Measurements from ENCODE around the gene AIPL1.

Gene AIPL1

GRCh38 chr17:6421700-6422604 is 13.0 kb downstream of the AIPL1 start:
- DNase-seq (ENCODE audit: low read depth in 1 of 2, low spot score in 1 of 2): peak; percentile 56 to 73

GRCh38 chr17:6420173-6420641 is 14.7 kb downstream of the AIPL1 start:
- DNase-seq (ENCODE audit: low read depth in 1 of 2, low spot score in 1 of 2): no peak

GRCh38 chr17:6415616-6416015 is 19.3 kb downstream of the AIPL1 start:
- no peak for DNase-seq (ENCODE audit: low read depth in 1 of 2, low spot score in 1 of 2)

- DNase-seq (ENCODE audit: low read depth in 1 of 2, low spot score in 1 of 2): no peak
Measured at GRCh38 chr17:6413065-6413464, 21.9 kb downstream of the AIPL1 start.

GRCh38 chr17:6408735-6409134 is 26.2 kb downstream of the AIPL1 start:
- no peak for DNase-seq (ENCODE audit: low read depth in 1 of 2, low spot score in 1 of 2)

- DNase-seq (ENCODE audit: low read depth in 1 of 2, low spot score in 1 of 2): no peak
Measured at GRCh38 chr17:6408276-6408675, 26.6 kb downstream of the AIPL1 start.

- DNase-seq (ENCODE audit: low read depth in 1 of 2, low spot score in 1 of 2): no peak
Measured at GRCh38 chr17:6402258-6402657, 32.7 kb downstream of the AIPL1 start.

- DNase-seq (ENCODE audit: low read depth in 1 of 2, low spot score in 1 of 2): no peak
Measured at GRCh38 chr17:6398955-6399354, 36.0 kb downstream of the AIPL1 start.

- no peak for DNase-seq (ENCODE audit: low read depth in 1 of 2, low spot score in 1 of 2)
Measured at GRCh38 chr17:6394055-6394606, 40.8 kb downstream of the AIPL1 start.

- no peak for DNase-seq (ENCODE audit: low read depth in 1 of 2, low spot score in 1 of 2)
Measured at GRCh38 chr17:6393351-6393952, 41.5 kb downstream of the AIPL1 start.

GRCh38 chr17:6392609-6393350 is 42.1 kb downstream of the AIPL1 start:
- DNase-seq (ENCODE audit: low read depth in 1 of 2, low spot score in 1 of 2): no peak

GRCh38 chr17:6388416-6388815 is 46.5 kb downstream of the AIPL1 start:
- no peak for DNase-seq (ENCODE audit: low read depth in 1 of 2, low spot score in 1 of 2)

- no peak for DNase-seq (ENCODE audit: low read depth in 1 of 2, low spot score in 1 of 2)
Measured at GRCh38 chr17:6387858-6388257, 47.1 kb downstream of the AIPL1 start.

GRCh38 chr17:6387442-6387841 is 47.5 kb downstream of the AIPL1 start:
- no peak for DNase-seq (ENCODE audit: low read depth in 1 of 2, low spot score in 1 of 2)

GRCh38 chr17:6386041-6386630 is 48.8 kb downstream of the AIPL1 start:
- no peak for DNase-seq (ENCODE audit: low read depth in 1 of 2, low spot score in 1 of 2)

- DNase-seq (ENCODE audit: low read depth in 1 of 2, low spot score in 1 of 2): no peak
Measured at GRCh38 chr17:6384481-6384880, 50.4 kb downstream of the AIPL1 start.

GRCh38 chr17:6381526-6382465 is 53.1 kb downstream of the AIPL1 start:
- DNase-seq (ENCODE audit: low read depth in 1 of 2, low spot score in 1 of 2): no peak

GRCh38 chr17:6380915-6381438 is 53.9 kb downstream of the AIPL1 start:
- DNase-seq (ENCODE audit: low read depth in 1 of 2, low spot score in 1 of 2): no peak

- DNase-seq (ENCODE audit: low read depth in 1 of 2, low spot score in 1 of 2): no peak
Measured at GRCh38 chr17:6377906-6378305, 57.0 kb downstream of the AIPL1 start.

GRCh38 chr17:6376931-6377361 is 58.0 kb downstream of the AIPL1 start:
- DNase-seq (ENCODE audit: low read depth in 1 of 2, low spot score in 1 of 2): no peak

Measured in activated CD4-positive, alpha-beta T cell treated with anti-CD3 and anti-CD28 coated beads, Interleukin-2, amount 50 U/mL, for 24 hours (primary cell).